Measurements from ENCODE around the gene JTB. TPM values are rescaled to one million over a fixed set of nuclear protein-coding genes. Genes with fewer than 3 reads are reported as not detected.
A peak's percentile ranks its signal among the peaks of the same experiment; 100 is the strongest.

Gene JTB
- total and polyA plus RNA-seq, 9 of the 15 experiments (the other 6 are each of a cell fraction or from before 2014, with no cell fraction given), result 24.7 to 308 (median 151) TPM

DNA sequence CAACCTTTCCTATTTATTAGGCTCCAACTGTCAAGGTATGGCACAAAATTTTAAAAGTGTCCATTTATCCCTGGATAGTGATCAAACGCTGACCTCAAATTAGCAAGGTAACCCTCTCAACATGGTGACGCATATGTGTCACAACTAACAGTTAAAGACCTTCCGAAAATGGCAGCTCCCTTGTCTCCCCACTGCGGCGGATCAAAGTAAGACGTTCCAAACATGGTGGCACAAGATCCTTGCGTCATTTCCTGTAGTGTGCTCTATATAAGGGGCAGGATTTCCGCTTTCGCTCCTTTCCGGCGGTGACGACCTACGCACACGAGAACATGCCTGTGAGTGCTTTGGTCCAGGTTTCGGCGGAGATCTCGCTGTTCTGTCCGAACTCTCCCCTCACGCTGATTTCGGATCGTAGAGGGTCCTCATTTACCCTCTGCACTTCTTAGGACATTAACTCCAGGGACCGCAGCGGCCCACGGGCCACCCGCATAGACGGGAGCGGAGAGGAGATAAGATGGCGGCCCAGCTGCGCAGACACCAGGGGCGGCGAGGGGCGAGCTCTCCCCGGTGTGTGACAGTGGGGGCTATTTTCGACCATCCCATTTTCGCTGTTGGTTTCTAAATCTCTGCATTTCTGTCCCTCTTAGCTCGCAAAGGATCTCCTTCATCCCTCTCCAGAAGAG is 13.1 kb upstream of the JTB start, which contains the start of gene RPS27 (continued):
- TF ChIP-seq CCNT2 (IDR thresholded peaks at IDR 0.05; ENCODE audit: borderline replicate concordance, extremely low read depth, insufficient read length, low read depth, low read length) (peak; percentile 19), ZBTB7A (IDR thresholded peaks at IDR 0.05; ENCODE audit: borderline replicate concordance, control insufficient read depth, low read depth, low read length) (peak; percentile 80), PHTF2 (CRISPR knock-in tag; IDR thresholded peaks at IDR 0.05) (no peak), TEAD4 (IDR thresholded peaks at IDR 0.05; ENCODE audit: low read length) (peak; percentile 71), TEAD4 (CRISPR knock-in tag; IDR thresholded peaks at IDR 0.05; ENCODE audit: borderline replicate concordance) (no peak), GABPB2 (CRISPR knock-in tag; conservative IDR thresholded peaks at IDR 0.05) (no peak), NR4A1 (CRISPR knock-in tag; IDR thresholded peaks at IDR 0.05) (no peak), NR4A1 (tag; IDR thresholded peaks at IDR 0.05) (peak; percentile 83; the same call in 1 of the 2 replicates), TAF9B (IDR thresholded peaks at IDR 0.05; ENCODE audit: partially characterized antibody) (peak; percentile 99), NR2C2 (CRISPR knock-in tag; IDR thresholded peaks at IDR 0.05) (peak; percentile 73), NR2C2 (tag; IDR thresholded peaks at IDR 0.05) (peak; percentile 86), TCF7L2 (IDR thresholded peaks at IDR 0.05; ENCODE audit: low read depth, low read length) (peak; percentile 100), TCFL5 (CRISPR knock-in tag; conservative IDR thresholded peaks at IDR 0.05) (0 out of 2 replicates have a peak, but pooled peaks have one; percentile 31), ZNF764 (CRISPR knock-in tag; IDR thresholded peaks at IDR 0.05; ENCODE audit: low read depth) (no peak), CREM (IDR thresholded peaks at IDR 0.05; ENCODE audit: low read depth) (peak; percentile 98), TAL1 (IDR thresholded peaks at IDR 0.05) (no peak), ZNF311 (CRISPR knock-in tag; IDR thresholded peaks at IDR 0.05) (no peak), BCL6 (CRISPR knock-in tag; IDR thresholded peaks at IDR 0.05) (0 out of 2 replicates have a peak, but pooled peaks have one; percentile 41), PHF20 (IDR thresholded peaks at IDR 0.05; ENCODE audit: partially characterized antibody) (peak; percentile 89), TAF7 (tag; IDR thresholded peaks at IDR 0.05) (peak; percentile 99), DIDO1 (tag; IDR thresholded peaks at IDR 0.05; ENCODE audit: low read depth) (0 out of 2 replicates have a peak, but pooled peaks have one; percentile 30)
- TF ChIP-seq, protein P1, sequence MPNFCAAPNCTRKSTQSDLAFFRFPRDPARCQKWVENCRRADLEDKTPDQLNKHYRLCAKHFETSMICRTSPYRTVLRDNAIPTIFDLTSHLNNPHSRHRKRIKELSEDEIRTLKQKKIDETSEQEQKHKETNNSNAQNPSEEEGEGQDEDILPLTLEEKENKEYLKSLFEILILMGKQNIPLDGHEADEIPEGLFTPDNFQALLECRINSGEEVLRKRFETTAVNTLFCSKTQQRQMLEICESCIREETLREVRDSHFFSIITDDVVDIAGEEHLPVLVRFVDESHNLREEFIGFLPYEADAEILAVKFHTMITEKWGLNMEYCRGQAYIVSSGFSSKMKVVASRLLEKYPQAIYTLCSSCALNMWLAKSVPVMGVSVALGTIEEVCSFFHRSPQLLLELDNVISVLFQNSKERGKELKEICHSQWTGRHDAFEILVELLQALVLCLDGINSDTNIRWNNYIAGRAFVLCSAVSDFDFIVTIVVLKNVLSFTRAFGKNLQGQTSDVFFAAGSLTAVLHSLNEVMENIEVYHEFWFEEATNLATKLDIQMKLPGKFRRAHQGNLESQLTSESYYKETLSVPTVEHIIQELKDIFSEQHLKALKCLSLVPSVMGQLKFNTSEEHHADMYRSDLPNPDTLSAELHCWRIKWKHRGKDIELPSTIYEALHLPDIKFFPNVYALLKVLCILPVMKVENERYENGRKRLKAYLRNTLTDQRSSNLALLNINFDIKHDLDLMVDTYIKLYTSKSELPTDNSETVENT (CRISPR knock-in tag; IDR thresholded peaks at IDR 0.05), result peak; percentile 65; the same call in 1 of the 2 replicates
- TF ChIP-seq, protein P2, sequence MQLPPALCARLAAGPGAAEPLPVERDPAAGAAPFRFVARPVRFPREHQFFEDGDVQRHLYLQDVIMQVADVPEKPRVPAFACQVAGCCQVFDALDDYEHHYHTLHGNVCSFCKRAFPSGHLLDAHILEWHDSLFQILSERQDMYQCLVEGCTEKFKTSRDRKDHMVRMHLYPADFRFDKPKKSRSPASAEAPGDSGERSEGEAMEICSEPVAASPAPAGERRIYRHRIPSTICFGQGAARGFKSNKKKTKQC (CRISPR knock-in tag; IDR thresholded peaks at IDR 0.05), result peak; percentile 95
- TF ChIP-seq, protein P3, sequence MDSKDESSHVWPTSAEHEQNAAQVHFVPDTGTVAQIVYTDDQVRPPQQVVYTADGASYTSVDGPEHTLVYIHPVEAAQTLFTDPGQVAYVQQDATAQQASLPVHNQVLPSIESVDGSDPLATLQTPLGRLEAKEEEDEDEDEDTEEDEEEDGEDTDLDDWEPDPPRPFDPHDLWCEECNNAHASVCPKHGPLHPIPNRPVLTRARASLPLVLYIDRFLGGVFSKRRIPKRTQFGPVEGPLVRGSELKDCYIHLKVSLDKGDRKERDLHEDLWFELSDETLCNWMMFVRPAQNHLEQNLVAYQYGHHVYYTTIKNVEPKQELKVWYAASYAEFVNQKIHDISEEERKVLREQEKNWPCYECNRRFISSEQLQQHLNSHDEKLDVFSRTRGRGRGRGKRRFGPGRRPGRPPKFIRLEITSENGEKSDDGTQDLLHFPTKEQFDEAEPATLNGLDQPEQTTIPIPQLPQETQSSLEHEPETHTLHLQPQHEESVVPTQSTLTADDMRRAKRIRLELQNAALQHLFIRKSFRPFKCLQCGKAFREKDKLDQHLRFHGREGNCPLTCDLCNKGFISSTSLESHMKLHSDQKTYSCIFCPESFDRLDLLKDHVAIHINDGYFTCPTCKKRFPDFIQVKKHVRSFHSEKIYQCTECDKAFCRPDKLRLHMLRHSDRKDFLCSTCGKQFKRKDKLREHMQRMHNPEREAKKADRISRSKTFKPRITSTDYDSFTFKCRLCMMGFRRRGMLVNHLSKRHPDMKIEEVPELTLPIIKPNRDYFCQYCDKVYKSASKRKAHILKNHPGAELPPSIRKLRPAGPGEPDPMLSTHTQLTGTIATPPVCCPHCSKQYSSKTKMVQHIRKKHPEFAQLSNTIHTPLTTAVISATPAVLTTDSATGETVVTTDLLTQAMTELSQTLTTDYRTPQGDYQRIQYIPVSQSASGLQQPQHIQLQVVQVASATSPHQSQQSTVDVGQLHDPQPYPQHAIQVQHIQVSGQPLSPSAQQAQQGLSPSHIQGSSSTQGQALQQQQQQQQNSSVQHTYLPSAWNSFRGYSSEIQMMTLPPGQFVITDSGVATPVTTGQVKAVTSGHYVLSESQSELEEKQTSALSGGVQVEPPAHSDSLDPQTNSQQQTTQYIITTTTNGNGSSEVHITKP (IDR thresholded peaks at IDR 0.05; ENCODE audit: partially characterized antibody), result peak; percentile 98
